Uterus (tissue), 2 donors: ENCODE results near the gene TLE3.

Source experiments
- POLR2A ChIP-seq, 2 donors: fragments of 450-650 bp; IDR thresholded peaks; one replicate each; pipeline ENCODE4 v1.6.1; 2016; ENCODE audit warnings: antibody characterized with exemption in 2 of 2, mild to moderate bottlenecking in 1 of 2, moderate library complexity in 1 of 2
- TF ChIP-seq, protein P1 (sequence below), 4 experiments: fragments of 200-600 bp in 2 of 4; fragments of 450-650 bp in 2 of 4; sonication (generic) in 2 of 4; IDR thresholded peaks; one replicate each; pipeline ENCODE4 v1.5.1; 2016 to 2019; ENCODE audit warnings: antibody characterized with exemption in 4 of 4, mild to moderate bottlenecking in 2 of 4, moderate library complexity in 1 of 4

DNA sequence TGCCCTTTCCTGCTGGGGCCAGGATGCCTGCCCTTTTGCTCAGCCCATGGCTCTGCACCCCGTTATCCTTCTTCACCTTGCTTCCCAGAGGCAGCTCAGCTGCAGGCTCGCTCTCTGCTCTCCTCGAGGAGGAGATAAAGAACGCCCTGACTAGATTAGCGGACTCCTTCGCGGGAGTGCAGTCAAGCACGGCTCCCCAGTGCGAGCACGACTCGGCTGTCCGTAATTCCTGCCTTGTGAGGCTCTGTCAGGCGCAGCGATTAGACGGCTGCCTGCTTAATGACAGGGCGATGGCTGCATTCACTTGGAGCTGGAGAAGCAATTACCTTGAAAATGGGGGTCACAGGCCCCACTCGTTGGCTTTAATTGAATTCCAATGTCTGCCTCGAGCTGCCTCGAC lies 25.9 kb downstream of the TLE3 start:
- TF ChIP-seq, protein P1, sequence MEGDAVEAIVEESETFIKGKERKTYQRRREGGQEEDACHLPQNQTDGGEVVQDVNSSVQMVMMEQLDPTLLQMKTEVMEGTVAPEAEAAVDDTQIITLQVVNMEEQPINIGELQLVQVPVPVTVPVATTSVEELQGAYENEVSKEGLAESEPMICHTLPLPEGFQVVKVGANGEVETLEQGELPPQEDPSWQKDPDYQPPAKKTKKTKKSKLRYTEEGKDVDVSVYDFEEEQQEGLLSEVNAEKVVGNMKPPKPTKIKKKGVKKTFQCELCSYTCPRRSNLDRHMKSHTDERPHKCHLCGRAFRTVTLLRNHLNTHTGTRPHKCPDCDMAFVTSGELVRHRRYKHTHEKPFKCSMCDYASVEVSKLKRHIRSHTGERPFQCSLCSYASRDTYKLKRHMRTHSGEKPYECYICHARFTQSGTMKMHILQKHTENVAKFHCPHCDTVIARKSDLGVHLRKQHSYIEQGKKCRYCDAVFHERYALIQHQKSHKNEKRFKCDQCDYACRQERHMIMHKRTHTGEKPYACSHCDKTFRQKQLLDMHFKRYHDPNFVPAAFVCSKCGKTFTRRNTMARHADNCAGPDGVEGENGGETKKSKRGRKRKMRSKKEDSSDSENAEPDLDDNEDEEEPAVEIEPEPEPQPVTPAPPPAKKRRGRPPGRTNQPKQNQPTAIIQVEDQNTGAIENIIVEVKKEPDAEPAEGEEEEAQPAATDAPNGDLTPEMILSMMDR (IDR thresholded peaks at IDR 0.05), result no peak
- no peak for TF ChIP-seq POLR2A (IDR thresholded peaks at IDR 0.05)
